Measurements from ENCODE around the gene RBAK. TPM values are rescaled to one million over a fixed set of nuclear protein-coding genes. Genes with fewer than 3 reads are reported as not detected.

The RBAK gene
- 3.8 to 7.8 TPM (median 6.3 TPM) in 5 replicates for total RNA-seq (2022; extraction: Qiagen RNA extraction; ENCODE audit: low read depth)

DNA sequence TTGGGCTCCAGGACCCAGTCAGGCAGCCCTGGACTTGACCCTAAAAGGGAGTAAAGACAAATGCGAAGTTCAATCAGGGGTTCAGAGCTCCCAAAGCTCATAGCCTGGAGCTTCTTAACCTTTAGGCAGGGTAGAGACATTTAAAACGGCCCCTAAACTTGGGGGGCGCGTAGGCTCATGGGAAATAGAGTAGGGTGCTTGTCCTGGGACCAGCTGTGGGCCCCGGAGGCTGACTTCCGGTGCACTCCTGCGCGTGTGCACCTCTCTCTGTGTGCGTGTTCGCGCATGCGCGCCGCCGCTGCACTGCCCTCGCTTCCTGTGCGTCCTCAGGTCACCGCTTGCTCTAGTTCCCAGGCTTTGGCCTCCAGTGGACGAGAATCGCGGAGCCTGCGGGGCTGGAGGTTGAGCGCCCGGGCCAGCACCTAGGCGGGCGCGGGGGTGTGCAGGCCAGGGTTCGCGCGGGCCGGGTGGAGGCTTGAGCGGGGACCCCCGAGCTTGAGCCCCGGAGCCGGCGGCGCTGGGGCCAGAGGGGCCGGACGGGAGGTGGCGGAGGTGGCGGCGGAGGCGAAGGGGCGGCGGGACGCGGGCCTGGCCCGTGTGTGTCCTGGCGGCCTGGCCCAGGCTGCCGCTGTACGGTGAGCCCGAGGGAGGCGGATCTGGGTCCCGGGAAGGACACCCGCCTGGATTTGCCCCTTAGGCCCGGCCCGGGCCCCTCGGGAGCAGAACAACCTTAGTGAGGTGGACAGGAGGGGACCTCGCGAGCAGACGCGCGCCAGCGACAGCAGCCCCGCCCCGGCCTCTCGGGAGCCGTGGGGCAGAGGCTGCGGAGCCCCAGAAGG lies at the start of gene RBAK:
Gene RBAK (plus strand): TSS at position 303 of the 839 bp plus-strand sequence. CDS start 2,217 bp downstream, outside the sequence.

Other genes with a start within 250 kb of the RBAK start
- not detected in 5 replicates for gene PAPOLB, start 183.8 kb upstream of the RBAK start, total RNA-seq (2022; extraction: Qiagen RNA extraction; ENCODE audit: low read depth)
- 0.62 to 2.3 TPM (median 2.0 TPM) in 5 replicates for gene RADIL, start 162.1 kb upstream of the RBAK start, total RNA-seq (2022; extraction: Qiagen RNA extraction; ENCODE audit: low read depth)
- not detected in 5 replicates for gene MMD2, start 86.7 kb upstream of the RBAK start, total RNA-seq (2022; extraction: Qiagen RNA extraction; ENCODE audit: low read depth)
- gene WIPI2, start 144.4 kb downstream of the RBAK start, total RNA-seq (2022; extraction: Qiagen RNA extraction; ENCODE audit: low read depth): 41.6 to 56.1 TPM (median 55.2 TPM) in 5 replicates
- gene SLC29A4, start 237.1 kb downstream of the RBAK start, total RNA-seq (2022; extraction: Qiagen RNA extraction; ENCODE audit: low read depth): 8.3 to 18.5 TPM (median 14.3 TPM) in 5 replicates

All from A549 treated with ZK216348 at 1 μM for 4 hours (cell line).